HG03097 (cell line): ENCODE data around the gene WDR48.

Experiments
- ATAC-seq: cut with Tn5 transposase; IDR thresholded peaks from one replicate; pipeline ENCODE4 v1.9.1; 2021; ENCODE audit not compliant: unreplicated experiment, low FRiP score

WDR48 gene

GRCh38 chr3:39137435-39137936 is 85.7 kb downstream of the WDR48 start:
- no peak for ATAC-seq

- no peak for ATAC-seq
These were observed 86.4 kb downstream of the WDR48 start for GRCh38 chr3:39137991-39138803.

- no peak for ATAC-seq
These were observed 87.1 kb downstream of the WDR48 start for GRCh38 chr3:39138804-39139415.

- ATAC-seq = no peak
These were observed 87.6 kb downstream of the WDR48 start for GRCh38 chr3:39139442-39139841.

- no peak for ATAC-seq
These were observed 88.6 kb downstream of the WDR48 start for GRCh38 chr3:39140341-39140971.

GRCh38 chr3:39141171-39141995 is 89.6 kb downstream of the WDR48 start:
- ATAC-seq = no peak

- ATAC-seq = no peak
These were observed 90.3 kb downstream of the WDR48 start for GRCh38 chr3:39142067-39142466.

- ATAC-seq = no peak
These were observed 91.5 kb downstream of the WDR48 start for GRCh38 chr3:39143051-39143885.

GRCh38 chr3:39144095-39144747 is 92.4 kb downstream of the WDR48 start:
- no peak for ATAC-seq

- no peak for ATAC-seq
These were observed 93.0 kb downstream of the WDR48 start for GRCh38 chr3:39144748-39145380.

GRCh38 chr3:39146083-39146501 is 94.3 kb downstream of the WDR48 start:
- no peak for ATAC-seq
